GM13977 (cell line): ENCODE measurements around the gene VPS50.
"Not testable (repeated sequence)": the region's sequence is repeated elsewhere in the genome, so short reads cannot be mapped to it uniquely, and the experiment has no call there.

ENCODE experiments used
- DNase-seq: peaks from one replicate; pipeline ENCODE4 v3.0.0; 2012; ENCODE audit warnings: low spot score
- in situ Hi-C: fragments of 300-500 bp; cut with MboI; formaldehyde crosslinking; loops from one replicate; pipeline ENCODE4 v1.12.0; 2022; ENCODE audit warnings: low sequenced_read_pairs, low pct_unique_long_range_greater_than_20kb, mixed read lengths, inconsistent platforms; ENCODE audit not compliant: unreplicated experiment
- TF ChIP-seq, protein P1 (sequence below): IDR thresholded peaks from 2 replicates; pipeline ENCODE4 v1.5.1; 2012; ENCODE audit warnings: mild to moderate bottlenecking, control low read depth; ENCODE audit not compliant: insufficient read depth; ENCODE audit errors: extremely low read depth, missing control alignments

VPS50 gene

DNA sequence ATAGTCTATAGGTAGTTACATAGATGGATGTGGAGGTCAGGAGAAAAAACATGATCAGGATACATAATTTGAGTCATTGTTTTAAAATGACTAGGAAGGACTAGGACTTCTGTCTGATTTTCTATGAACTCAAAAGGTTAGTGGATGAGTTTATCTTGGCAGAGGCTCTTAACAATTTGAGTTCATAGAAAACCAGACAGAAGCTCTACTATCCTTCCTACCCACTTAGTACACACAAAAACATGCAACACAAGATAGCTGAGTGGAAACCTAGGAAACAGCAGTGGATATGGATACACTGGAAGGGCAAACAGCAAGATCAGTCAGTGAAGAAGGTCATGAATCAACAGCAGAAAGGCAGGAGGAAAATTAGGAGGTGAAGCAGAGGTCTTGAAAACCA, 84.6 kb downstream of the VPS50 start:
- no peak for DNase-seq
- TF ChIP-seq, protein P1, sequence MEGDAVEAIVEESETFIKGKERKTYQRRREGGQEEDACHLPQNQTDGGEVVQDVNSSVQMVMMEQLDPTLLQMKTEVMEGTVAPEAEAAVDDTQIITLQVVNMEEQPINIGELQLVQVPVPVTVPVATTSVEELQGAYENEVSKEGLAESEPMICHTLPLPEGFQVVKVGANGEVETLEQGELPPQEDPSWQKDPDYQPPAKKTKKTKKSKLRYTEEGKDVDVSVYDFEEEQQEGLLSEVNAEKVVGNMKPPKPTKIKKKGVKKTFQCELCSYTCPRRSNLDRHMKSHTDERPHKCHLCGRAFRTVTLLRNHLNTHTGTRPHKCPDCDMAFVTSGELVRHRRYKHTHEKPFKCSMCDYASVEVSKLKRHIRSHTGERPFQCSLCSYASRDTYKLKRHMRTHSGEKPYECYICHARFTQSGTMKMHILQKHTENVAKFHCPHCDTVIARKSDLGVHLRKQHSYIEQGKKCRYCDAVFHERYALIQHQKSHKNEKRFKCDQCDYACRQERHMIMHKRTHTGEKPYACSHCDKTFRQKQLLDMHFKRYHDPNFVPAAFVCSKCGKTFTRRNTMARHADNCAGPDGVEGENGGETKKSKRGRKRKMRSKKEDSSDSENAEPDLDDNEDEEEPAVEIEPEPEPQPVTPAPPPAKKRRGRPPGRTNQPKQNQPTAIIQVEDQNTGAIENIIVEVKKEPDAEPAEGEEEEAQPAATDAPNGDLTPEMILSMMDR = no peak
- in situ Hi-C loops = no loop called here

GRCh38 chr7:93320887-93321286, 88.7 kb downstream of the VPS50 start:
- DNase-seq = no peak
- in situ Hi-C loops = no loop called here
- TF ChIP-seq, protein P1 = no peak

- DNase-seq, in situ Hi-C loops: not testable (repeated sequence)
These were observed 94.1 kb downstream of the VPS50 start for GRCh38 chr7:93326291-93326690.

DNA sequence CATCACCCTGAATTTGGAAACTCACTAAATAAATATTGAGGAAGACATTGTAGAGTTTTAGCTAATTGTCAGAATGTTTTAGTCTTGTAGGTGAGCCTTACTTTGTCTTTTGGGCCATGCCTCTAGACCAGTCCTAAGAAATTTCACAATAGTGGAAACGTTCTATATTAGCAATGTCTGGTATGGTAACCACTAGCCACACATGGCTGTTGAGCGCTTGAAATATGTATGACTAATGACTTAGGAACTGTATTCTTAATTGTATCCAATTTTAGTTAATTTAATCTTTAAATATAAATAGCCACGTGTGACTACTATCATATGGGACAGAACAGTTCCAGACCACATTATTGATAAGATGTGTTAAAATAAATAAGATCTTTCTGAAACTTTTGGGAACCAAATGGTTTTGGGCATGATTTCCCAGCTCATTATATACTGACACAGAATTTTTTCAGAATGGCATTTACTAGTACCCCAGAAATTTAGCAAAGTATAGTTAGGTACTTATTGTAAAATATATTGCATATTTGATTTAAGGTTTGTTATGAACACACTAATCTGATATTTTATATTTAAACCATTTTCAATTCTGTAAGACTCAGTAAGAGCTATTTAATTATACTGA, 95.0 kb downstream of the VPS50 start:
- in situ Hi-C loops = no loop called here
- TF ChIP-seq, protein P1 = no peak
- DNase-seq = no peak

DNA sequence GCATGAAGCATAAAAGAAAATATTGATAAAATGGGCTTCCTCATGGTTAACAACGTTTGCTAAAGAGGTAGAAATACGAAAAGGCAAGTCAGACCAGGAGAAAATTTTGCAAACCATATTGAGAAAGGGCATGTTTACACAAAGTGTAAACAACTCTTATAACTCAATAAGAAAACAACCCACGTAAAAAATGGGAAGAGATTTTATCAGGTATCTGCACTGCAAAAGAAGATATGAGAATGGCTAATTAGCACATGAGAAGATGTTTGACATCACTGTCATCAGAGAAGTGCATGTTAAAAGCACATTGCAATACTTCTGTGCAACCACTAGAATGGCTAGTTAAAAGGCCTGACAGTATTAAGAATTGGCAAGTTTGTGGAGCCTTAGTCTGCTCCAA, 99.5 kb downstream of the VPS50 start:
- TF ChIP-seq, protein P1 = no peak
- DNase-seq = no peak
- in situ Hi-C loops = no loop called here

GRCh38 chr7:93332172-93332571, 100.0 kb downstream of the VPS50 start:
- no peak for DNase-seq
- TF ChIP-seq, protein P1 = no peak
- in situ Hi-C loops = no loop called here

DNA sequence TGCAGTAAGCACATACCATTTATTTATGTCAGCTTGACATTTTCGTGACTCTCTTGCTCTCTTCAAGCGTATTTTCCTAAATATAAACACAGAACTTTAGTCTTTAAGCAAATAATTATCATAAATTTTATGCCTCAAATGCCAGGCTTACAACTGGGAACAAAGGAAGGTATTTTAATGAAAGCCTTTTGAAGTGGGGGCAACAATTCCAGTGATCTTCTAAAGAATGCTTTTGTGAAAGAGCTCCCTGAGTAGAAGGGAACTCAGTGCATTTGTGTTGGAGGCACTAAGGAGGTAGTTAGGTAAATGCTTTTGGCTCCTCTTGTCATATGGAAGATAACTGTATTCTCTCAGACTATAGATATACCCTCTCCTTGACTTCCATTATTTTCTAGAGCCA, 104.9 kb downstream of the VPS50 start:
- TF ChIP-seq, protein P1 = no peak
- in situ Hi-C loops = no loop called here
- DNase-seq = no peak

DNA sequence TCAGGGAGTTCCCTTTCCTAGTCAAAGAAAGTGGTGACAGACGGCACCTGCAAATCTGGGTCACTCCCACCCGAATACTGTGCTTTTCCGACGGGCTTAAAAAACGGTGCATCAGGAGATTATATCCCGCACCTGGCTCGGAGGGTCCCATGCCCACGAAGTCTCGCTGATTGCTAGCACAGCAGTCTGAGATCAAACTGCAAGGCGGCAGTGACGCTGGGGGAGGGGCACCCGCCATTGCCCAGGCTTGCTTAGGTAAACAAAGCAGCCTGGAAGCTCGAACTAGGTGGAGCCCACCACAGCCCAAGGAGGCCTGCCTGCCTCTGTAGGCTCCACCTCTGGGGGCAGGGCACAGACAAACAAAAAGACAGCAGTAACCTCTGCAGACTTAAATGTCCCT, 110.0 kb downstream of the VPS50 start:
- in situ Hi-C loops, DNase-seq: not testable (repeated sequence)
